Breast epithelium (tissue), 4 donors: ENCODE results near the gene PPP2CA. TPM values are rescaled to one million over a fixed set of nuclear protein-coding genes. Genes with fewer than 3 reads are reported as not detected.
A peak's percentile ranks its signal among the peaks of the same experiment; 100 is the strongest.

Experiments used
- DNase-seq, 2 donors: peaks; one replicate each; pipeline ENCODE4 v3.0.0-alpha.2; 2019; ENCODE audit warnings: low spot score in 2 of 2
- H3K27ac ChIP-seq, 2 donors: fragments of 200-600 bp; sonication (generic) in 1 of 2; one replicate each; pipeline ENCODE4 v1.5.1; 2016 to 2019; ENCODE audit warnings: mild to moderate bottlenecking in 1 of 2
- H3K27me3 ChIP-seq, 2 donors: fragments of 200-600 bp; sonication (generic) in 1 of 2; one replicate each; pipeline versions ENCODE4 v1.5.1 to v1.6.0; 2017 to 2019; ENCODE audit warnings: control low read depth in 1 of 2, mild to moderate bottlenecking in 1 of 2
- H3K36me3 ChIP-seq: fragments of 200-600 bp; one replicate; pipeline ENCODE4 v1.5.1; 2019
- H3K4me1 ChIP-seq, 2 donors: fragments of 200-600 bp; sonication (generic); one replicate each; pipeline ENCODE4 v1.5.1; 2016 to 2019; ENCODE audit warnings: control low read depth in 1 of 2
- H3K4me3 ChIP-seq, 3 donors: fragments of 200-600 bp; sonication (generic); 1 replicate in 2 of 3; 2 replicates in 1 of 3; pipeline ENCODE4 v1.5.1; 2016 to 2019; ENCODE audit warnings: mild to moderate bottlenecking in 3 of 3, moderate library complexity in 2 of 3
- H3K9me3 ChIP-seq, 2 donors: fragments of 200-600 bp; sonication (generic) in 1 of 2; one replicate each; pipeline ENCODE4 v1.5.1; 2016 to 2019; ENCODE audit warnings: control low read depth in 1 of 2
- POLR2A ChIP-seq: fragments of 450-650 bp; IDR thresholded peaks from one replicate; pipeline ENCODE4 v1.6.1; 2016; ENCODE audit warnings: antibody characterized with exemption, mild to moderate bottlenecking, moderate library complexity
- POLR2AphosphoS5 ChIP-seq, 3 donors: sonication (generic); formaldehyde crosslinking; IDR thresholded peaks; one replicate each; pipeline ENCODE4 v1.6.1; 2017; ENCODE audit warnings: antibody characterized with exemption in 3 of 3
- intact Hi-C: fragments of 100-400 bp; cut with DNase I; formaldehyde crosslinking; loops from one replicate; pipeline ENCODE4 v1.15.1; 2023; ENCODE audit warnings: low total_unique reads
- total RNA-seq, 3 donors: library from RNA; depleted of rRNA; stranded (reverse); fragments of >200 nt; gene quantifications; one replicate each; pipeline ENCODE4 v1.1.0, GENCODE V29; 2016
- TF ChIP-seq, protein P1 (sequence below), 3 donors: fragments of 450-650 bp; IDR thresholded peaks; one replicate each; pipeline ENCODE4 v1.5.1; 2016 to 2017; ENCODE audit warnings: antibody characterized with exemption in 3 of 3, mild to moderate bottlenecking in 3 of 3, moderate library complexity in 3 of 3

Gene PPP2CA
- total RNA-seq, 3 donors from 2014 or later = 101 to 152 (median 121) TPM

DNA sequence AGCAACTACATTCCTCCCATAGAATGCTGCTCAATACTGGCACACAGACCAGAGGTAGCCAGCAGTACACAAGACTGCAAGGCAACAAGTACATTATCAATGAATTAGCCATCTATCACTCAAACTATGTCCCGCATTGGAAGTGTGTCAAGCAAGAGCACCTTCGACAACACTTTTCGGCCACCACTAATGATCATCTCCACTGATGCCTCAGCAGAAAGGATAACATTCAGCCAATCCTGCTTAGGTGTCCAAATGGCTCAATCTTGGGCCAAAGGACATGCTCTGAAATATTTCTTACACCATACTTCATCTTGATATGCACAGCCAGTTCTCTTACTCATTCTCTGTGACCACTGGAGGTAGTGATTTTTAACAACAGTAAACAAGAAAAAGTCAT, 74.2 kb downstream of the PPP2CA start:
- Histone ChIP-seq H3K36me3 (no peaks in the 10 kb centered on the region), H3K4me1 (peaks cover 4 to 12% of the 10 kb centered on the region in 2 donors), H3K9me3 (no peaks in the 10 kb centered on the region), H3K27me3 (no peaks in the 10 kb centered on the region), H3K27ac (peak overlapping the region; percentile 51 to 90), H3K4me3 (no peak overlapping the region)
- intact Hi-C loops = no loop called here
- TF ChIP-seq, protein P1, sequence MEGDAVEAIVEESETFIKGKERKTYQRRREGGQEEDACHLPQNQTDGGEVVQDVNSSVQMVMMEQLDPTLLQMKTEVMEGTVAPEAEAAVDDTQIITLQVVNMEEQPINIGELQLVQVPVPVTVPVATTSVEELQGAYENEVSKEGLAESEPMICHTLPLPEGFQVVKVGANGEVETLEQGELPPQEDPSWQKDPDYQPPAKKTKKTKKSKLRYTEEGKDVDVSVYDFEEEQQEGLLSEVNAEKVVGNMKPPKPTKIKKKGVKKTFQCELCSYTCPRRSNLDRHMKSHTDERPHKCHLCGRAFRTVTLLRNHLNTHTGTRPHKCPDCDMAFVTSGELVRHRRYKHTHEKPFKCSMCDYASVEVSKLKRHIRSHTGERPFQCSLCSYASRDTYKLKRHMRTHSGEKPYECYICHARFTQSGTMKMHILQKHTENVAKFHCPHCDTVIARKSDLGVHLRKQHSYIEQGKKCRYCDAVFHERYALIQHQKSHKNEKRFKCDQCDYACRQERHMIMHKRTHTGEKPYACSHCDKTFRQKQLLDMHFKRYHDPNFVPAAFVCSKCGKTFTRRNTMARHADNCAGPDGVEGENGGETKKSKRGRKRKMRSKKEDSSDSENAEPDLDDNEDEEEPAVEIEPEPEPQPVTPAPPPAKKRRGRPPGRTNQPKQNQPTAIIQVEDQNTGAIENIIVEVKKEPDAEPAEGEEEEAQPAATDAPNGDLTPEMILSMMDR (IDR thresholded peaks at IDR 0.05) = no peak
- no peak for TF ChIP-seq POLR2A
- TF ChIP-seq POLR2AphosphoS5 (IDR thresholded peaks at IDR 0.05) = no peak
- no peak for DNase-seq

DNA sequence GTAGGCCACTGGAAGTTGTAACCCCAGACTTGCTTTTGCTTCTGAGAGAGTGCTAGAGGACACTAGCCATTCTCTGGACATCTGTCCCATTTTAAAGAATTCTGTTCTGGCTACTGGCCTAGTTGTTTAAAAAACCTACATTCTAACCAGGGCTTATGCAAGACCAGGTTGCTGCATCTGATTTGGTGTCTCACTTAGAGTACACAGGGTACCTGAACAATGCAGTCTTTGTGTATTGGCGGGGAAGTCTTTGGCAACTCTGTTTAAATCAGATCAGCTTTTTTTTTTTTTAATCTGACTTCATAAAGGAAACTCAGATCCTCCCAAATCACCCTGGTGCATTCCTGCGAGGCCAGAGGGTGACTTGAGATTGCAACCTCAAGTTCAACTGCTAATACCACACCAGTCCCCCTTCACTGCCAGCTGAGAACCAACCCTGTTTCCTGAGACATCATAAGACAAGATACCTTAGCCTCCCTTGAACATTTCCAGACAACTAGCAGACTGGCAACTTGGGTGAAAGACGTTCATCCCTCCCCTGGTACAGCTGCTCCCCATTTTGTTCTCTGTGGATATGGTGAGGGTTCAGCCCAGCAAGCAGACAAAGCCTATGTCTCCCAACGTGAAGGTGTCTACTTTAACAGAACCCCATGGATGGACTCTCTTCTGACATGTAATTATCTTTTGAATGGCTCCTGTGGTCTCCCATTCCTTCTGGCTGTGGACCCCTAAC, 76.1 kb downstream of the PPP2CA start:
- DNase-seq = peak in 1 of 2 donors; percentile 49
- Histone ChIP-seq H3K27ac (peak overlapping the region; percentile 85 to 90), H3K4me1 (peaks cover 4 to 12% of the 10 kb centered on the region in 2 donors), H3K36me3 (no peaks in the 10 kb centered on the region), H3K4me3 (no peak overlapping the region), H3K27me3 (no peaks in the 10 kb centered on the region), H3K9me3 (no peaks in the 10 kb centered on the region)
- intact Hi-C loops = no loop called here
- TF ChIP-seq, protein P1 (IDR thresholded peaks at IDR 0.05) = no peak
- TF ChIP-seq POLR2A = no peak
- TF ChIP-seq POLR2AphosphoS5 (IDR thresholded peaks at IDR 0.05) = no peak

DNA sequence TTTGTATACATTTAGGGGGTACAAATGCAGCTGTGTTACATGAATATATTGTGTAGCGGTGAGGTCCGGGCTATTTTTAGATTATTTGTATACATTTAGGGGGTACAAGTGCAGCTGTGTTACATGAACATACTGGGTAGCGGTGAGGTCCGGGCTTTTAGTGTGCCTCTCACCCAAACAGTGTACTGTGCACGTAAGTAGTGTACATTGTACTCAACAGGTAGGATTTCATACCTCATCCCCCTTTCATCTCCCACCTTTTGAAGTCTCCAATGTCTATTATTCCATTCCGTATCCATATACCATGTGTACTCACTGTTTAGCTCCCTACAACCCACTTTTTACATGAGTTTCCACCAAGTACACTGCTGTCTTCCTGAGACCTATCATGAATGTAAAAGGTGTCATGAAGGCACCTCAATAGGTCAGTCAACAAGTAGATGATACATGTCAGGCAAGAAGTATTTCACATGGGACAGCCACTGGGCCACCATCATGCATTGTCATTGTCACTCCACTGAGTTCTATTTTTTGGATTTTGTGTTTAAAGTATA, 76.8 kb downstream of the PPP2CA start:
- intact Hi-C loops = no loop called here

DNA sequence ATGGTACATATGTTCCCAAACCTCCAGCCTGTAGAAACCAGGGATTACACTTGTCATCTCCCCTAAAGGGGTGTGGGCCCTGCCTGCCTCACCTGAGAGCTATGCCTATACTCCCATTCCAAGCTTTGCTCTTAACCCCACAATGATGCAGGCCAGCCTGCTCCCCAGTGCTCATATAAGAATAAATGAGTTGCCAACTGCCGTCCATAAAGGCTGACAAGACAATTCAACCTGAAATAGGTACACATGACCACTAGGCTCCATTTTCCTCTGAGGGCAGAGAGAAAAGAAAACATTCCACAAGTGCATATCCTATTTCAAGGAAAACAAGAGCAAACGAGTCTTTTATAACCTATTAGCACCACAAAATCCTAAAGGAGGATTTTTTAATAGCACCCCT, 77.6 kb downstream of the PPP2CA start:
- Histone ChIP-seq H3K27me3 (no peaks in the 10 kb centered on the region), H3K27ac (peak overlapping the region; percentile 60 to 71), H3K4me3 (no peak overlapping the region), H3K36me3 (no peaks in the 10 kb centered on the region), H3K9me3 (no peaks in the 10 kb centered on the region), H3K4me1 (peaks cover 4 to 12% of the 10 kb centered on the region in 2 donors)
- intact Hi-C loops = no loop called here
- peak in 1 of 2 donors; percentile 14 for DNase-seq
- TF ChIP-seq, protein P1 (IDR thresholded peaks at IDR 0.05) = no peak
- TF ChIP-seq POLR2A = no peak
- no peak for TF ChIP-seq POLR2AphosphoS5 (IDR thresholded peaks at IDR 0.05)

More for the DNA sequence above, 76.8 kb downstream of the PPP2CA start:
- H3K27me3 ChIP-seq = no peaks in the 10 kb centered on the region
- peaks cover 4 to 12% of the 10 kb centered on the region in 2 donors for H3K4me1 ChIP-seq
- DNase-seq = no peak
- H3K36me3 ChIP-seq = no peaks in the 10 kb centered on the region
- H3K9me3 ChIP-seq = no peaks in the 10 kb centered on the region
- no peak for TF ChIP-seq POLR2A
- TF ChIP-seq, protein P1 (IDR thresholded peaks at IDR 0.05) = no peak
- TF ChIP-seq POLR2AphosphoS5 (IDR thresholded peaks at IDR 0.05) = no peak
- no peak overlapping the region for H3K4me3 ChIP-seq
- peak overlapping the region; percentile 46 to 90 for H3K27ac ChIP-seq
